Measurements from ENCODE around the gene ST6GALNAC5. TPM values are rescaled to one million over a fixed set of nuclear protein-coding genes. Genes with fewer than 3 reads are reported as not detected.

ST6GALNAC5 gene
- total RNA-seq, 4 donors from 2014 or later = 0.27 to 5.7 (median 1.4) TPM

- Histone ChIP-seq H3K4me1 (no peaks in the 10 kb centered on the region), H3K36me3 (no peaks in the 10 kb centered on the region), H3K4me3 (no peak overlapping the region), H3K27me3 (no peaks in the 10 kb centered on the region), H3K27ac (no peak overlapping the region), H3K9me3 (no peaks in the 10 kb centered on the region)
- TF ChIP-seq CTCF (IDR thresholded peaks at IDR 0.05) = no peak
- TF ChIP-seq POLR2A (IDR thresholded peaks at IDR 0.05) = no peak
- WGBS, 2 donors = 49 to 55% methylated on average over 6 of the region's 6 CpGs
- DNase-seq = no peak
- intact Hi-C loops (cut with DNase I) = no loop called here
These were observed 51.8 kb downstream of the ST6GALNAC5 start for GRCh38 chr1:76919085-76919484.

- H3K36me3 ChIP-seq = no peaks in the 10 kb centered on the region
- H3K9me3 ChIP-seq = no peaks in the 10 kb centered on the region
- H3K27ac ChIP-seq = no peak overlapping the region
- intact Hi-C loops (cut with DNase I) = no loop called here
- WGBS, 2 donors = 43 to 54% methylated on average over 3 of the region's 3 CpGs
- DNase-seq = no peak
- H3K4me1 ChIP-seq = no peaks in the 10 kb centered on the region
- H3K4me3 ChIP-seq = no peak overlapping the region
- no peak for TF ChIP-seq CTCF (IDR thresholded peaks at IDR 0.05)
- no peaks in the 10 kb centered on the region for H3K27me3 ChIP-seq
These were observed 54.3 kb downstream of the ST6GALNAC5 start for GRCh38 chr1:76921590-76921989.

- TF ChIP-seq POLR2A (IDR thresholded peaks at IDR 0.05) (no peak), CTCF (IDR thresholded peaks at IDR 0.05) (no peak)
- 63 to 69% methylated on average over 3 of the region's 3 CpGs for WGBS, 2 donors
- Histone ChIP-seq H3K27me3 (no peaks in the 10 kb centered on the region), H3K27ac (no peak overlapping the region), H3K4me3 (no peak overlapping the region), H3K4me1 (no peaks in the 10 kb centered on the region), H3K36me3 (no peaks in the 10 kb centered on the region), H3K9me3 (peaks cover 0 to under 1% (median 0%) of the 10 kb centered on the region in 3 donors)
- DNase-seq = no peak
- intact Hi-C loops (cut with DNase I) = no loop called here
These were observed 58.5 kb downstream of the ST6GALNAC5 start for GRCh38 chr1:76925825-76926224.

- Histone ChIP-seq H3K27ac (no peak overlapping the region), H3K4me3 (no peak overlapping the region), H3K36me3 (no peaks in the 10 kb centered on the region), H3K9me3 (peaks cover 0 to 5% (median 0%) of the 10 kb centered on the region in 3 donors), H3K27me3 (no peaks in the 10 kb centered on the region), H3K4me1 (no peaks in the 10 kb centered on the region)
- TF ChIP-seq POLR2A (IDR thresholded peaks at IDR 0.05) (no peak), CTCF (IDR thresholded peaks at IDR 0.05) (no peak)
- intact Hi-C loops (cut with DNase I) = no loop called here
- no peak for DNase-seq
- 53 to 58% methylated on average over 2 of the region's 2 CpGs for WGBS, 2 donors
These were observed 61.2 kb downstream of the ST6GALNAC5 start for GRCh38 chr1:76928522-76928921.

GRCh38 chr1:76929136-76929535, 61.9 kb downstream of the ST6GALNAC5 start:
- intact Hi-C loops (cut with DNase I) = no loop called here
- DNase-seq = no peak
- 79 to 94% methylated on average over 4 of the region's 4 CpGs for WGBS, 2 donors
- Histone ChIP-seq H3K4me1 (no peaks in the 10 kb centered on the region), H3K27me3 (no peaks in the 10 kb centered on the region), H3K4me3 (no peak overlapping the region), H3K27ac (no peak overlapping the region), H3K36me3 (no peaks in the 10 kb centered on the region), H3K9me3 (peaks cover 0 to 5% (median 0%) of the 10 kb centered on the region in 3 donors)
- TF ChIP-seq POLR2A (IDR thresholded peaks at IDR 0.05) (no peak), CTCF (IDR thresholded peaks at IDR 0.05) (no peak)
